Stimulated activated naive CD8-positive, alpha-beta T cell treated with anti-CD3 and anti-CD28 coated beads, Interleukin-15, Interleukin-2, amounts not matched to agents 100 ng/mL and 50 ng/mL, for 24 hours (primary cell): ENCODE measurements around the gene ZNF335.
"Not testable (repeated sequence)": the region's sequence is repeated elsewhere in the genome, so short reads cannot be mapped to it uniquely, and the experiment has no call there.

Source experiments
- H3K27ac Mint-ChIP-seq: one replicate; pipeline ENCODE4 v1.8.0; 2021; ENCODE audit warnings: mild to moderate bottlenecking, mixed read lengths
- H3K27me3 Mint-ChIP-seq: one replicate; pipeline ENCODE4 v1.8.0; 2021; ENCODE audit warnings: mixed read lengths
- H3K36me3 Mint-ChIP-seq: one replicate; pipeline ENCODE4 v1.8.0; 2021; ENCODE audit warnings: low read depth, mixed read lengths
- H3K4me1 Mint-ChIP-seq: one replicate; pipeline ENCODE4 v1.8.0; 2021; ENCODE audit warnings: low read depth, mixed read lengths
- H3K4me3 Mint-ChIP-seq: one replicate; pipeline ENCODE4 v1.8.0; 2021; ENCODE audit warnings: mild to moderate bottlenecking, mixed read lengths
- H3K9me3 Mint-ChIP-seq: one replicate; pipeline ENCODE4 v1.8.0; 2021; ENCODE audit warnings: mixed read lengths

Gene ZNF335

DNA sequence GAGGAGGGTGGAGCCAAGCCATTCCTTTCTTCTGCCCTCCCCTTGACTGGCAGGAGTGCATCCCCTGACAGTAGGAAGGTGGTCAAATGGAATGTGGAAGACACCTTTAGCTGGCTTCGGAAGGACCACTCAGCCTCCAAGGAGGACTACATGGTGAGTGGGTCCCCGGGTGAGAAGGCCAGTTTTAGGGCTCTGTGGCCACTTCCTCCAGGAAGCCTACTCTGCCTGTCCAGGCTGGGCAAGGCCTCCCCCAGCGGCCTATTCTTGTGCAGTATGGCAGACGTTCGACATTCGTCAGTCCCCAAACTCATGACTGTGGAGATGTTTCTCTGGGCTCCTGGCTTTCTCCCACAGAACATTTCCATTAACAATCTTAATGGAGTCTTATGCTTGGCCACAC lies 28.4 kb downstream of the ZNF335 start:
- Mint-ChIP-seq H3K27me3 (no peaks in the 10 kb centered on the region), H3K36me3 (peaks cover 37% of the 10 kb centered on the region), H3K27ac (peak overlapping the region; percentile 9), H3K4me1 (peaks cover 28% of the 10 kb centered on the region), H3K9me3 (no peaks in the 10 kb centered on the region), H3K4me3 (no peak overlapping the region)

DNA sequence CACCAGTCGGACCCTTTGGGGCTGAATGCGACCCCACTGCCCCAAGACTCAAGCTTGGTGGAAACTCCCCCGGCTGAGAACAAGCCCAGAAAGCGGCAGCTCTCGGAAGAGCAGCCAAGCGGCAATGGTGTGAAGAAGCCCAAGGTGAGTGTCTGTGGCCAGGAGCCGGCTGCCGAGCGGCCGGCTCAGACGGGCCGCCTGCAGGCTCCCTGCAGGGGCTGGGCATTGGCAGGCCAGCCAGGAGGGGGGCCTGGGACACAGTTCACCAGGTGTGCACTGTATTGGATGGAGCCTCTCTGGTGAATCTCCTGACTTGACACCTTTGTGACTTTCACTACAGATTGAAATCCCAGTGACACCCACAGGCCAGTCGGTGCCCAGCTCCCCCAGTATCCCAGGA lies 31.5 kb downstream of the ZNF335 start:
- Mint-ChIP-seq H3K36me3 (peaks cover 45% of the 10 kb centered on the region), H3K4me1 (peaks cover 39% of the 10 kb centered on the region), H3K4me3 (no peak overlapping the region), H3K27me3 (no peaks in the 10 kb centered on the region), H3K9me3 (no peaks in the 10 kb centered on the region), H3K27ac (no peak overlapping the region)

DNA sequence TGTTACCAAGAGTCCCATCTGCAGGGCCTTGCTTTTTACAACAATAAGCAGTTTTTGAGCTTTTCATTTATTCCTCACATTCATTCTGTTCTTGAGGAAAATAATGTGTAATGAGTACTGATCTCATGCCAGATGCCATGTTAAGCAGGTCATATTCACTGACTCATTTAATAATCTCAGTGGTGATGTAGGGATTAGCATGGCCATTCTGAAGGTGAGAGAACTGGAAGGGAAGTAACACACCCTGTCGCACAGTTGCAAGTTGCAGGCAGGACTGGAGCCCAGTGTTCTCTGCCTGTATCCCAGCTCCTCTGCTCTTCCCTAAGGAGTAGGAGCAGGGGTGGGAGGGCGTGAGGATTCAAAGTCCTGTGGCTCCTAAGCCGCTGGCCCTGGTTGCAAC lies 31.9 kb downstream of the ZNF335 start:
- H3K27me3 Mint-ChIP-seq = no peaks in the 10 kb centered on the region
- peaks cover 42% of the 10 kb centered on the region for H3K4me1 Mint-ChIP-seq
- H3K27ac Mint-ChIP-seq = no peak overlapping the region
- peaks cover 44% of the 10 kb centered on the region for H3K36me3 Mint-ChIP-seq
- H3K4me3 Mint-ChIP-seq = no peak overlapping the region
- H3K9me3 Mint-ChIP-seq = no peaks in the 10 kb centered on the region

DNA sequence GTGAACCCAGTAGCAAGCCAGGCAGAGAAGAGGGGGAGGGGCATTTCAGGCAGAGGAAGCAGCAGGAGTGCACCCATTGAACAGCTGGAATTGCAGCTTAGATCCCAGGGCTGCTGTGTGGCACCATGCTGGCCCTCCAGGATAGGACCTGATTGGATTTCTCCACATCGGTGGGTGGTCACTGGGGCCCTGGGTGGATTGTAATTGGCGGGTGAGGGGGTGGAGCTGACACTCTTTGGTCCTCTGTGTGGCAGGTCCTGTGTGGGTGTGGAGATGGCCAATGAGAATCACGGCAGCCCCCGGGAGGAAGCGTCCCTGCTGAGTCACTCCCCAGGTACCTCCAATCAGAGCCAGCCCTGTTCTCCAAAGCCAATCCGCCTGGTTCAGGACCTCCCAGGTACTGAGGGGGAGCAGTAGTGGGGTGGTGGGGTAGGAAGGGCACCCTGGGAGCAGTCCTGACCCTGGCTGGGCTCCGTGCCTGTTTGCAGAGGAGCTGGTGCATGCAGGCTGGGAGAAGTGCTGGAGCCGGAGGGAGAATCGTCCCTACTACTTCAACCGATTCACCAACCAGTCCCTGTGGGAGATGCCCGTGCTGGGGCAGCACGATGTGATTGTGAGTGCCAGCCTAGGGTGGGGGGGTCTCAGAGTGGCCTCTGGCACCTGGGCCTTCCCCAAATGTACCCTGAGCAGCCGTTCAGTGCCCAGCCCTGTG lies 33.1 kb downstream of the ZNF335 start:
- H3K36me3 Mint-ChIP-seq = peaks cover 32% of the 10 kb centered on the region
- no peaks in the 10 kb centered on the region for H3K27me3 Mint-ChIP-seq
- H3K27ac Mint-ChIP-seq = peak overlapping the region; percentile 50
- no peak overlapping the region for H3K4me3 Mint-ChIP-seq
- H3K9me3 Mint-ChIP-seq = no peaks in the 10 kb centered on the region
- H3K4me1 Mint-ChIP-seq = peaks cover 31% of the 10 kb centered on the region

DNA sequence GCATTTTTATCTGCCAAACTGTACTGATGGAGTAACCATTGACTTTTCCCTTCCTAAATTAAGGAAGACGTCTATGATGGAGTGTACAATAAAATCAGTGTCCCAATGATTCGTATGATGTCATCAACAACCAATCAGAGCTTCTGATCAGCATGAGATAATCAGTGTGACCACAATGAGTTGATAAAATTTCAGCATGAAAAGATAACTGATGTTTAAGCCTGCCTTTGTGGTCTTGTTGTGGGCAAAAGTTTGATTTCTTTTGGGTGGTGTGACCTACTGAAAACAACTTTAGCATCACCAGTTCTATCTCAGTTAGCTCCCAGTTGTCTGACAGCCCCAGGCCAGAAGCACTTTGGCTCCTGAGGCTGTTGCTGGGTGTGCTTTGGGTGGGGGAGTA lies 34.2 kb downstream of the ZNF335 start:
- Mint-ChIP-seq H3K4me3 (peak overlapping the region; percentile 9), H3K4me1 (peaks cover 34% of the 10 kb centered on the region), H3K27me3 (no peaks in the 10 kb centered on the region), H3K36me3 (peaks cover 25% of the 10 kb centered on the region), H3K9me3 (no peaks in the 10 kb centered on the region), H3K27ac (peak overlapping the region; percentile 64)

DNA sequence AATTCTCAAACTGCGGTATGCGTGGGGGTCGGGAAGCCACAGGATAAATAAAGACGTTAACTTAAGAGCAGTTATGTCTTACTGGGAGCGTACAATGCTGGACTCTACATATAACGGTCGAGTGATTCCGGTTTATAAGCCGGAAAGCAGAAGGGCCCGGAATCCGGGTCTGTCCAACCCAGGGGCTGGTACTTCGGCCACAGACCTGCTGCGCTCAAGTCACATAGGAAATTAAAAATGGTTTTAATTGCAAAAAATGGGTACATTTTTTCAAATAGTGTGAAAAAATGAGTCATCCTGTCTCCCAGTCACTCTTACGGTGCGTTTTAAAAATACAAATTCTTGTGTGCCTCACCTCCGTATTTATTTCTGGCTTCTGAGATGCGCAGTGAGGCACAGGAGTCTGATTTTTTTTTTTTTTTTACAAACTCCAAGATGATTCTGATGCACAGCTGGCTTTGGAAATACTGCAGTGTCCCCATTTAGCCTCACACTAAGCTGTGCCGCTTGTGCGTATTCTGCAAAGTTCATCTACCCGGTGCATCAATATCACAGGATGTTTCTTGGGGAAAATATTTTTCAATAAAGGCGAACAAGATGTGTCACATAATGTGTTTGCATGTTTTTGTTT lies 36.5 kb downstream of the ZNF335 start:
- Mint-ChIP-seq H3K4me3 (peak overlapping the region; percentile 98), H3K27me3 (no peaks in the 10 kb centered on the region), H3K4me1 (peaks cover 34% of the 10 kb centered on the region), H3K36me3 (peaks cover 23% of the 10 kb centered on the region), H3K27ac (peak overlapping the region; percentile 90), H3K9me3 (no peaks in the 10 kb centered on the region)

DNA sequence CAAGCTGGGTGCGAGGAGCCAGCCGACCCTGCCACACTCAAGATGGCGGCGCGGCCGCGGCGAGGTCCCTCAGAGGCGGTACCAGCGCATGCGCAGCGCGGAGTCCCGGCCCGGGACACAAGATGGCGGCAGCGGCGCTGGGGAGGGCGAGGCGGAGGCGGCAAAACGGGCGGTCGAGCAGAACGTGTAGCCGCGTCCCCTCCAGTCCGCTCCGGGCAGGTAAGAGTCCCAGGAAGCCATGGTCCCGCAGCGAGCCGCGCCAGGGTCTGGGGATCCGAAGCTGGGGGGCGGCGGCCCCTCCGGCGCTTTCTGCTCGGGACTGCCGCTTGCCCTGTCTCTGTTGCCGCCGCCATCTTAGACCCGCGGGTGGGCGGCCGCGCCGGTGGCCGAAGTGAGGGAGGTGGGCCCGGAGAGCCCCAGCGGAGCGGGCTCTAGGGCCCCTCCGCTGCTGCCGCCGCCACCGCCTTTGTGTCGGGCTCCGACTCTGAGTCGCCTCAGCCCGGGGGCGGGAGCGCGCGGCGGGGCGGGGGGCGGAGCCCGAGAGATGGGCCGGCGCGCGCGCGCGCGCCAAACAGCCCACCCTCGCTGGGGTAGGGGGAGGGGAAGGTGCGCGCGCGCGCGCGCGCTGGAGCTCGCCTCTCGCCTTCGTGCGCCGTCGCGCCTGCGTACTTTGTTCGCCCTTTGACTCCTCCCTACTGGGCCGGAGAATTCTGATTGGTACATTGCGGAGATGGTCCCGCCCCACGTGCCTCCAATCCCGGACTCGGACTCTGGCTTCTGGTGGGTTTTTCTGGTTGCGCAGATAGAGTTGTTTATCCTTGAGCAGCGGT lies 37.2 kb downstream of the ZNF335 start, which contains the start of gene PCIF1:
TSS of gene PCIF1 (plus strand) at position 98 of the 830 bp plus-strand sequence. CDS start 4,317 bp downstream, outside the sequence.
- no peaks in the 10 kb centered on the region for H3K27me3 Mint-ChIP-seq
- peaks cover 21% of the 10 kb centered on the region for H3K36me3 Mint-ChIP-seq
- H3K4me3 Mint-ChIP-seq = peak within 1 kb of the TSS; percentile 98
- no peaks in the 10 kb centered on the region for H3K9me3 Mint-ChIP-seq
- H3K27ac Mint-ChIP-seq = peak within 1 kb of the TSS; percentile 99
- peaks cover 34% of the 10 kb centered on the region for H3K4me1 Mint-ChIP-seq

DNA sequence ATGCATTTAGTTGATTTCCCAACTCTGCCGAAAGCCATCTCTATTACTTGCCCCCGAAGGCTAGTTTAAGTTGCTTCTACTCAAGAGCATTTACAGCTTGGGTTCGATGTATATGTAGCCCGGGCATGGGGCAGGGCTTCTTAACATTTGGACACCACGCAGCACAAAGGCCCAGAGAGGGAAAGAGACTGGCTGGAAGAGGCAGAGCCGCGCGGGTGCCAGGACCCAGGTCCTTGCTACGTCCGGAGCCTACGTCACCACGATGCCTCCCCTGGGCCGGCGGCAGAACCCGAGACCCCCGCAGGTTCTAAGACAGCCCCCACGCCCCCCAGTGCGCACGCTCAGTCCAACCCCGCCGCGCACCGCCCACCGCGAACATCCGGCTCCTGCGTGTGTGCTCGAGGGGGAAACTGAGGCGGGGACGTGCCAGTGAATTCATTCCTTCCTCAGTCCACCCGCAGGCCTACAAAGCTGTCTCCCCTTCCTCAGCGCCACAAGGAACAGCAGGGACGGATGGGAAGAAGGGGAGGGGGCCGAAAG lies 37.9 kb downstream of the ZNF335 start:
- Mint-ChIP-seq H3K9me3 (no peaks in the 10 kb centered on the region), H3K36me3 (peaks cover 15% of the 10 kb centered on the region), H3K27ac (peak overlapping the region; percentile 99), H3K4me3 (peak overlapping the region; percentile 98), H3K4me1 (peaks cover 34% of the 10 kb centered on the region), H3K27me3 (no peaks in the 10 kb centered on the region)

DNA sequence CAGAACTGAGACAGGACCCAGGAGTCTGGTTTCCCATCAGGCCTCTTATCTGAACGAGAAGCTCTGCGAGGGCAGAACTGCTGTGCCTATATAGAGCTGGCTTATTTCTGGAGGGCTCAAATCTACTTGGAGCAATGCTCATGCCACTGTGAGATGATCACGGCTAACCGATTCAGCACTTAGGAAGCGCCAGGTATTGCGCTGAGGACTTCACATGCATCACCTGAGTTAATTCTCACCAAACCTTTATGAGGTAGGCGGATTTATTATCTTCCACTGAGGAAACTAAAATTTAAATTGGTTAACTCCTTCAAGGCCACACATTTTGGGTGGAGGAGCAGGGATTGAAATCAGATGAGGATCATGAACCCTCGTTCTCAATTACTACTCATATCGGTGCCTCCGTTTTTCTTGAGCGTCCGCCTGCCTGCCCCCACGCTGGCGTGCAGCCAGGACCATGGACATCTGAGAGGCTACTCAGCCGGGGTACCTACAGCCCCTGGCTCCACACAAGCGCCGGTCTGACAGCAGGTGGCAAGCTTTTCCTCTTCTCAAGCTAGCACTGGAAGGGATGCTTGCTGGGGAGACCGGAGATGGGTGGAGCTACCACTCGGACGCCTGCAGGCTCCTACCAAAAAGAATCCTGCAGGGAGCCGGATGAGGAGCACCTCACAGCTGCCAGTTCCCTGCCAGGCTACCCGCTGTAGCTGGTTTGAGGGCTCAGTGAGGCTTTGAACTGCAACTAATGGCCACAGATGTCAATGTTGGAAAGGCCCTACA lies 38.5 kb downstream of the ZNF335 start:
- Mint-ChIP-seq H3K27ac (peak overlapping the region; percentile 99), H3K27me3 (no peaks in the 10 kb centered on the region), H3K4me3 (peak overlapping the region; percentile 98), H3K4me1 (peaks cover 32% of the 10 kb centered on the region), H3K36me3 (peaks cover 14% of the 10 kb centered on the region), H3K9me3 (no peaks in the 10 kb centered on the region)

DNA sequence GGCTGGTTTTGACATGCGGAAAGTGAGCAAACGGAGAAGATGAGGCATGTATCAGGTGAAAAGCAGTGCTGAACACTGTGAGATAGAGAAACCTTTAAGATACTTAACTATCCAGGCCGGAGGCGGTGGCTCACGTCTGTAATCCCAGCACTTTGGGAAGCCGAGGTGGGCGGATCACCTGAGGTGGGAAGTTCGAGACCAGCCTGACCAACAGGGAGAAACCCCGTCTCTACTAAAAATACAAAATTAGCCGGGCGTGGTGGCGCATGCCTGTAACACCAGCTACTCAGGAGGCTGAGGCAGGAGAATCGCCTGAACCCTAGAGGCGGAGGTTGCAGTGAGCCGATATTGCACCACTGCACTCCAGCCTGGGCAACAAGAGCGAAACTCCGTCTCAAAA lies 40.3 kb downstream of the ZNF335 start:
- not testable (repeated sequence) for H3K27me3 Mint-ChIP-seq, H3K9me3 Mint-ChIP-seq, H3K4me3 Mint-ChIP-seq, H3K36me3 Mint-ChIP-seq, H3K27ac Mint-ChIP-seq
- H3K4me1 Mint-ChIP-seq = peaks cover 17% of the 10 kb centered on the region

DNA sequence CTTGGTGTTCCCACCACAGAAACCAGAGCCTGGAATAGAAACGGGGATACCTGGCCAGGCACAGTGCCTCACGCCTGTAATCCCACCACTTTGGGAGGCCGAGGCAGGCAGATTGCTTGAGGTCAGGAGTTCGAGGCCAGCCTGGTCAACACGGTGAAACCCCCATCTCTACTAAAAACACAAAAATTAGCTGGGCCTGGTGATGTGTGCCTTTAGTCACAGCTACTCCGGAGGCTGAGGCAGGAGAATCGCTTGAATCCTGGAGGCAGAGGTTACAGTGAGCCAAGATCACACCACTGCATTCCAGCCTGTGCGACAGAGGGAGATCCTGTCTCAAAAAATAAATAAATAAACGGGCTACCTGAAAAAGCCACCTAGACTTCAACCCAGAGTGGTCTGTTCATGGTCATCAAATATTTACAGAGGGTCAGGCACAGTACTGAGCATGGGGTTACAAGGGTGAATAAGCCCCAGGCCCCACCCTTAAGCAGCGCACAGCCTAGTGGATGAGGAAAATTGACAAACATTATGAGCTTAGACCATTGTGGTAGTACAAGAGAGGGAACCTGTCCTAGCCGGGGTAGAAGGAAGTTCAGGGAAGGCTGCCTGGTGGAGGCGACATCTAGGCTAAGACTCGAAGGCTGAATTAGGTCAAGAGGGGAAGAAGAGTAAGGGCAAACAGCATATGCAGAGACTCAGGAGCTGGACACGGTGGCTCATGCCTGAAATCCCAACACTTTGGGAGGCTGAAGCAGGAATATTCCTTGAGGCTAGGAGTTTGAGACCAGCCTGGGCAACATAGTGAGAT lies 44.7 kb downstream of the ZNF335 start:
- H3K27ac Mint-ChIP-seq = no peak overlapping the region
- no peaks in the 10 kb centered on the region for H3K9me3 Mint-ChIP-seq
- no peak overlapping the region for H3K4me3 Mint-ChIP-seq
- no peaks in the 10 kb centered on the region for H3K27me3 Mint-ChIP-seq
- H3K36me3 Mint-ChIP-seq = no peaks in the 10 kb centered on the region
- peaks cover 4% of the 10 kb centered on the region for H3K4me1 Mint-ChIP-seq

DNA sequence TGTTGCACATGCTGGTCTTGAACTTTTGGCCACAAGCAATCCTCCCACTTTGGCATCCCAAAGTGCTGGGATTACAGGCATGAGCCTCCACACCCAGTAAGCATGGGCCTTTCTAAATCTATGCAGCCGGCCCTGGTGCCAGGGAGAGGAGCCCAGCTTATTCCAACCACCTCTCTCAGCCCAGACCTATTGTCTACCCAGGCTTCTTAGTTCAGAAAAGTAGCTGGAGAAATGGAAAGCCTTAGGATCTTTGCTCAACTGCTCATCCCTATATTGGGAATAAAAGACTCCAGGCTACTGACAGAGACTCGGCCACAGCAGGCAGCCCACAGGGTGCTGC lies 45.3 kb downstream of the ZNF335 start:
- Mint-ChIP-seq H3K4me3 (no peak overlapping the region), H3K9me3 (no peaks in the 10 kb centered on the region), H3K36me3 (no peaks in the 10 kb centered on the region), H3K27me3 (peaks cover 2% of the 10 kb centered on the region), H3K27ac (no peak overlapping the region), H3K4me1 (peaks cover 7% of the 10 kb centered on the region)

DNA sequence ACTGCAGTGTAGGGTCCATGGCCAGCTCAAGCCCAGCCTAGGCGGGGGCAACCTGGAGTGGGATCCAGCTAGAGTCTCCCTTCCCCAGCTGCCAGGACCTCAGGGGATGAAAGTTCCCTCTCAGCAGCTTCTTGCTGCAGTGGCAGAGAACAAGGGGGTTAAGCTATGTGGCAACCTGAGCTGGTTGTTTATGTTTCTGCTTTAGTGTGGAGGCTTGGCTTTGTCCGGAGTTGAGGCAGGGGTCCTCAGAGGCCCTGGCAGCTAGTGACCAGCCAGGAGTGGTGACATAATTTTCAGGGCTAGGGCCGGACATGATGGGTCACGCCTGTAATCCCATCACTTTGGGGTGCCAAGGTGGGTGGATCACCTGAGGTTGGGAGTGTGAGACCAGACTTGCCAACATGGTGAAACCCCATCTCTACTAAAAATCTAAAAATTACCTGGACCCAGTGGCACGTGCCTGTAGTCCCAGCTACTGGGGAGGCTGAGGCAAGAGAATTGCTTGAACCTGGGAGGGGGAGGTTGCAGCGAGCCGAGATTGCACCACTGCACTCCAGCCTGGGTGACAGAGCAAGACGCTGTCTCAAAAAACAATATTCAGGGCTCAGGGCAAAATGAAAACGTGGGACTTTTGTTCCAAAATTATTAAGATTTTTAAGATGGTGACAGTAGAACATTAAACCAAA lies 46.0 kb downstream of the ZNF335 start:
- H3K4me3 Mint-ChIP-seq = no peak overlapping the region
- H3K27me3 Mint-ChIP-seq = peaks cover 4% of the 10 kb centered on the region
- no peak overlapping the region for H3K27ac Mint-ChIP-seq
- H3K36me3 Mint-ChIP-seq = no peaks in the 10 kb centered on the region
- peaks cover 10% of the 10 kb centered on the region for H3K4me1 Mint-ChIP-seq
- no peaks in the 10 kb centered on the region for H3K9me3 Mint-ChIP-seq
